Skin of body (tissue), 2 donors: ENCODE results near the gene RCAN3. TPM values are rescaled to one million over a fixed set of nuclear protein-coding genes. Genes with fewer than 3 reads are reported as not detected.
"Not testable (repeated sequence)": the region's sequence is repeated elsewhere in the genome, so short reads cannot be mapped to it uniquely, and the experiment has no call there.

Source experiments
- DNase-seq: peaks from one replicate; lab custom pipeline; 2025; lab: John Stamatoyannopoulos, UW
- total RNA-seq: library from RNA; depleted of rRNA; stranded (reverse); fragments of >200 nt; gene quantifications from one replicate; pipeline ENCODE4 v1.2.3, GENCODE V29; 2014

Gene RCAN3
- total RNA-seq, 1 donor from 2014 or later: 10.7 TPM

DNA sequence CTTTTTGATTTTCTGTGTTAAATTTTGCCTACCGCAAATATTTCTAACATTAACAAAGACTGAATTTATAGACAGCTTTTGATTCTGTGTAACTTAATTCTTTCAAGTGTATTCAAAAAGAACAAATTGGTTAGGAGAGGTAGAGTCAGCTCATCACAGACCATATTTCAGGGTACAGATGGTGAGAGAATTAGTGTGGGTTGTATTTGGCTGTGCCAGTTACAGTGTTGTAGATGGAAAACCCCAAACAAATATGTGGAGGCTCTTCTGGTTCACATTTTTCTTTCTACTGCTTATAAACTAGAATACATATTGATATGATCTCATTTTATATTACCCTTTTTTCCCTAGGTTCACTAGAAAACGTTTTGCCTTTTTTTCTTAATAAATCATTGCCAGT, 11.1 kb downstream of the RCAN3 start:
- no peak for DNase-seq

GRCh38 chr1:24514946-24515345, 12.3 kb downstream of the RCAN3 start:
- DNase-seq: no peak

- not testable (repeated sequence) for DNase-seq
These were observed 13.1 kb downstream of the RCAN3 start for GRCh38 chr1:24515671-24516209.

- no peak for DNase-seq
These were observed 13.9 kb downstream of the RCAN3 start for GRCh38 chr1:24516506-24516905.

DNA sequence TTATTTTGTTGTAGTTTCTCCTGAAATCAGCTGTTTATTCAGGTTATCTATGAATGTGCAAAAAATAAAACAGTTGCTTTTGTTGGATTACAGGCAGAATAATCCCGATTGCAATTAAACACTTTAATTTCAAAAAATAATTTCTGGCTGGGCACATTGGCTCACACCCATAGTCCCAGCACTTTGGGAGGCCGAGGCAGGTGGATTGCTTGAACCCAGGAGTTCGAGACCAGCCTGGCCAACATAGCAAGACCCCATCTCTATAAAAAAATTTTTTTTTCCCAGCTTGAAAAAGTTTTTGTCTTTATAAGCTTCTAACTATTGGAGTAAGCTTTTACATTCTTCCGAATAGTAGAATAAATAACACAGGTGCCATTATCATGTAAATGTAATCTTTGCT, 15.3 kb downstream of the RCAN3 start:
- no peak for DNase-seq

DNA sequence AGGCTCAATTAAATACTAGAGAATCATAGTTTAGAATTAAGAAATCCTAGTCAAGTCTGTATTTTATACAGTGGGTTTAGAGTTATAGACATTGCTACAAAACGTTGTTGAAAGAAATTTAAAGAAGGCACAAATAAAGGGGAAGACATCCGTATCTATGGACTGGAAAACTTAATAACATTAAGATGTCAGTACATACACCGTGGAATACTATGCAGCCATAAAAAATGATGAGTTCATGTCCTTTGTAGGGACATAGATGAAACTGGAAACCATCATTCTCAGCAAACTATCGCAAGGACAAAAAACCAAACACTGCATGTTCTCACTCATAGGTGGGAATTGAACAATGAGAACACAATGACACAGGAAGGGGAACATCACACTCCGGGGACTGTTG, 17.6 kb downstream of the RCAN3 start:
- not testable (repeated sequence) for DNase-seq

GRCh38 chr1:24525606-24526005, 23.0 kb downstream of the RCAN3 start:
- DNase-seq: no peak

DNA sequence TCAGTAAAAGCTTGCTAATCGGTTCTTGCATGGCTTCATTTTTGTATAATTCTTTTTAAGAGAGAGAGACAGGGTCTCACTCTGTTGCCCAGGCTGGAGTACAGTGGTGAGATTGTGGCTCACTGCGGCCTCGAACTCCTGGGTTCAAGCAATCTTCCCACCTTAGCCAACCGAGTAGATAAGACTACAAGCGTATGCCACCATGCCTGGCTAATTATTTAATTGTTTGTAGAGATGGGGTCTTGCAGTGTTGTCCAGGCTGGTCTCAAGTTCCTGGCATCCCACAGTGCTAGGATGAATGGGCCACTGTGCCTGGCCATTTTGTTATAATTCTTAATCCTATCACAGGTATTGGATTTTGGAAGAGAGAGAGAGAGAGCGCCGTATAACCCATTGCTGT, 23.4 kb downstream of the RCAN3 start:
- DNase-seq: no peak

- no peak for DNase-seq
These were observed 24.4 kb downstream of the RCAN3 start for GRCh38 chr1:24526940-24527542.

DNA sequence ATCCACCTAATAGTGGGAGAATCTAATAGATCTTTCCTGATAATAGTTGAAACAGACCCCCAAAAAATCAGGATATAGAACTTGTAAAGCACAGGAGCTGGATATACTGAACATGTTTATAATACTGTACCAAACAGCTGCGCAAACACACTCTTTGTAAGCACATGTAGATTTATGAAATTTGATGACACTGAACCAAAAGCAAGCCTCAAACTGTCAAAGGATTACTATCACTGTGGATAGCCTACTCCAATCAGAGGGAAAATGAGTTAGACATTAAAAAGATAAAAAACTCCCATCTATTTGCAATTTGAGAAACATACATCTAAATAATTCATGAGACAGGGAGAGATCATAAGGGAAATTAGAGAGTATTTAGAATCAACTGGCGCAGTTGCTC, 26.1 kb downstream of the RCAN3 start:
- DNase-seq: no peak

- not testable (repeated sequence) for DNase-seq
These were observed 26.7 kb downstream of the RCAN3 start for GRCh38 chr1:24529292-24529691.

DNA sequence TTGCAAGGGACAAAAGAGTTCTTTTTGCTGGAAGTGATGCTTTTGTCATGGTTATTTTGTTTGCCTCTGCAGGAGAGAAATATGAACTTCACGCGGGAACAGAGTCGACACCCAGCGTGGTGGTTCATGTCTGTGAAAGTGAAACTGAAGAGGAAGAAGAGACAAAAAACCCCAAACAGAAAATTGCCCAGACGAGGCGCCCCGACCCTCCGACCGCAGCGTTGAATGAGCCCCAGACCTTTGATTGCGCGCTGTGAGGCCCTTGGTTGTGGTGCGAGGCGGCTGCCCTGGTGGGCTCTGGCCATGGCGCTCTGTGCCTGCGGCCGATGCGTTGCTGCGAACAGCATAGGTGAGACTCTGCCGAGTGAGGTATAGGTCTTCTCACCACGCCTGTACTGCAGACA, 32.4 kb downstream of the RCAN3 start:
- no peak for DNase-seq

GRCh38 chr1:24535778-24536177, 33.1 kb downstream of the RCAN3 start:
- DNase-seq: no peak

GRCh38 chr1:24536391-24536840, 33.8 kb downstream of the RCAN3 start:
- DNase-seq: no peak

DNA sequence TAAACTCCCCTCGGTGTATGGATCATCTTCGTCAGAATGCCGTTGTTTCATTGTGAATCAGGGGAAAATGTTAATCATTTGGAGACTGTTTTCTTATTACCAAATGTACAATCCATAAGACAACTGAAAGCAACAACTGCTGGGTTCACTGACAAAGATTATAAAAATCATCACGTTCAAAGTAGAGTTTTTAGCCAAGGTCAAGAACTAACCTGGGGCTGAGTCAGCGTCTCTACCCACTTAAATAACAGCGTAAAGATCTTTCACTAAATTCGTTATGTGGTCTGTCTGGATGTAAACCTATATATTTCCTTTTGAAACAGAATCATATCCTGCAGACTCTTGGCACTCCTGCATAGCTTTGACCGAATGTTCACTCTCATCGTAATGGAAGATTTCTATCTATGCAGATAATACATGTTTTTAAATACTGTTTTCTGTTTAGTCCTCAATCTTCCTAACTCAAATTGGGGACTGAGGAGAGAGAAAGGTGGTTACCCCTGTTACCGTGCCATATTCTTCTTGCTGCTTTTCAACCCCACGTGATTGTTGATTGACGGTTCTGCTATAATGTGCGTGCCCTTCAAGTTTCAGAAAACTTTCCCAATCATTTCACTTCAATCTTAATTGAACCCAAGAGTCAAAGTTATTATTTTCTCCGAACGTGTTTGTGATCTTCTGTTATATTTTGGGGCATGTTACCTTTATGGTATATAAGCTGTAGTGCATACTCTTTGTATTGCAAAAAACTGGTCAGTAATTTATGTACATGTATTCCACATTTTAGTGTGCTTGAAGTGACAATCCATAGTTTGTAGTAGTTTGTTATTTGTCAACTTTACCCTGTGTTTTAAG, 37.6 kb downstream of the RCAN3 start:
- DNase-seq: no peak

DNA sequence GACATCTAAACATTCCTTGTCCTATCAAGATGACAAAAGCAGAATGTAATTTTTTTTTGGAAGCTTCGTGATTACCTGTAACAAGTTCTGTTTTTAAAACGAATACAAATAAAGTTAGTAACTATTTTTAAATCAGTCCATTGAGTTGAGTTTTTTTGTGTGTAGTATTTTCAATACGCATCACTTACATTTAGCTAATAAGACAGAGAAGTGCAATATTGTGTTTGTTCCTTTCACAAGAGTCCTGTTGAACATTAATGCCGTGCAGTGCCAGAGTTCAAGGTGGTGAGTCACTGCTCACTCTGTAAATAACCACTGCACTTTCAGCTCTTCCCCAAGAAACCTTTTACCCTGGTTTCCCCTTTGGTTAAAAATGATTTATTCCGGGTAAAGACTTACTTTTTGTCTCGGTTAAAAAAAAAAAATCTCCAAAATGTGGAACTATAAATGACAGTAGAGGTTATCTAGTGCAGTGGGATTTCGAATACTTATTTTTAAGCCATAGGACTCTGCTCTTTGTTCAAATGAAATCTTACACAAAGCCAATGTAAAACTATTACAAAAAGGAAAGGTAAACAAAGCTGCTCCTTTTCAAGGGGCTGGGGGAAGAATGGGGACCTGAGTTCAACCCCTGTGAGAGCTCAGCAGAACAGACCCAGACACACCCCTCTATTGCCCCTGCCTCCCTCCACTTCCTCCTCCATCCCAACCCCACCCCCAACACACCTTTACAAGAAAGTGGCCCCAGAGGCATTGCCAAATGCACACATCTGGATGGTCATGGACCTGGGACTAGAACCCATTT, 38.5 kb downstream of the RCAN3 start:
- no peak for DNase-seq

- DNase-seq: no peak
These were observed 39.2 kb downstream of the RCAN3 start for GRCh38 chr1:24541711-24542346.

GRCh38 chr1:24544239-24544638, 41.6 kb downstream of the RCAN3 start:
- no peak for DNase-seq

DNA sequence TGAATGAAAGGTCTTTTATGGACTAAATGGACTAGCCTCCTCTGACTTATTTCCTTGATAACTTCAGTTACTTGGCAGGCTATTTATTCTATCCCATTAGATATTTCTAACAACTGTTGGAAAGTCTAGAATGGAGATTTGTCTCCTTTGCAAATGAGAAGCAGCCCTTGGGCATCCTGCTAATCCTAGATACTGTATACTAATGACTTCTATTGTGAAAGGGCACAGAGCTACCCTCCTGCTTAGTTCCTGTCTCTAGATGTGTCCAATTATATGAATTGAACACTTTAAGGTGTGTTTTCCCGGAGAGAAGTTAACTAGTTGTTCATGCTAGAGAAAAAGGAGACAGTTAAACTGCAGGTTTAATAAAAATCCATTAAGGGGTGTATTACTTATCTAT, 43.0 kb downstream of the RCAN3 start:
- DNase-seq: no peak

DNA sequence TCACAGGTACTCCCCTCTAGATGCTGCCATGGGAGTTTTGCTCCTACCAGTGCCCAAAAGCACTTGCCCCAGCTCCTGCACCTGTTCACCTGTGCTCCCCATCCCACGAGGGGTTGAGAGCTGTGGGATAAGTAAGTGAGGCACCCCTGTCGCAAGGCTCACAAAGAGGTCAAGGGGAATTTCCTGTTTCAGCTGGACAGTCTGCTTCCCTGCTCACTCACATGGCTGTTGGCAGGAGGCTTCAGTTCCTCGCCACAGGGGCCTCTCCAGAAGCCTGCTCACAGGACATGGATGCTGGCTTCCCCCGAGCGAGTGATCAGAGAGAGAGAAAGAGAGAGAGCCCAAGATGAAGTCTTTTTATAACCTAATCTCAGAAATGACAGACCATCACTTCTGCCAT, 44.6 kb downstream of the RCAN3 start:
- DNase-seq: no peak

GRCh38 chr1:24548070-24548469, 45.4 kb downstream of the RCAN3 start:
- DNase-seq: no peak
